Ovary (tissue), 9 donors: ENCODE measurements around the gene SSPN. TPM values are rescaled to one million over a fixed set of nuclear protein-coding genes. Genes with fewer than 3 reads are reported as not detected.
A peak's percentile ranks its signal among the peaks of the same experiment; 100 is the strongest.

Experiments used
- DNase-seq, 5 donors: peaks; one replicate each; pipeline ENCODE4 v3.0.0-alpha.2; 2019 to 2020
- H3K27ac ChIP-seq, 2 donors: fragments of 200-600 bp; one replicate each; pipeline versions ENCODE4 v1.5.1 to v1.8.0; 2019 to 2022
- H3K27me3 ChIP-seq: fragments of 200-600 bp; one replicate; pipeline ENCODE4 v1.8.0; 2022
- H3K36me3 ChIP-seq: fragments of 200-600 bp; sonication (generic); one replicate; pipeline ENCODE4 v1.5.1; 2019
- H3K4me1 ChIP-seq: one replicate; pipeline ENCODE4 v1.8.1; 2013; ENCODE audit warnings: mild to moderate bottlenecking, moderate library complexity; ENCODE audit not compliant: insufficient read depth
- H3K4me3 ChIP-seq: fragments of 200-600 bp; sonication (generic); one replicate; pipeline ENCODE4 v1.5.1; 2017
- H3K9me3 ChIP-seq, 2 donors: fragments of 200-600 bp in 1 of 2; sonication (generic) in 1 of 2; one replicate each; pipeline versions ENCODE4 v1.5.1 to v1.8.1; 2013 to 2019; ENCODE audit warnings: mild to moderate bottlenecking in 1 of 2, moderate library complexity in 1 of 2
- CTCF ChIP-seq, 3 donors: fragments of 450-650 bp in 2 of 3; fragments of 200-600 bp in 1 of 3; IDR thresholded peaks; one replicate each; pipeline versions ENCODE4 v1.5.1 to v1.8.0; 2016 to 2022; ENCODE audit warnings: antibody characterized with exemption in 3 of 3, mild to moderate bottlenecking in 1 of 3
- EP300 ChIP-seq: sonication (generic); formaldehyde crosslinking; IDR thresholded peaks from one replicate; pipeline ENCODE4 v1.6.1; 2017; ENCODE audit warnings: antibody characterized with exemption
- POLR2A ChIP-seq: fragments of 450-650 bp; IDR thresholded peaks from one replicate; pipeline ENCODE4 v1.6.1; 2017; ENCODE audit warnings: antibody characterized with exemption, mild to moderate bottlenecking, moderate library complexity
- WGBS, 3 donors: extraction: QIAGEN DNeasy Blood & Tissue Kit in 1 of 3; methylation state at CpG; one replicate each; pipeline versions ENCODE4 v1.1.5 to v1.1.7; 2013 to 2017; 5-methylcytosine and 5-hydroxymethylcytosine counted together
- intact Hi-C, 4 donors: fragments of 100-400 bp; cut with DNase I; formaldehyde crosslinking; loops; one replicate each; pipeline versions ENCODE4 v1.11.0 to v1.15.1; 2022 to 2023
- polyA plus RNA-seq, 2 donors: library from polyadenylated mRNA; stranded (reverse); fragments of 200-250 nt in 1 of 2; fragments of 350-450 nt in 1 of 2; fragmentation: Illumina TruSeq in 1 of 2; extraction: RNeasy Lipid Tissue Mini Kit (QIAGEN cat#74804) in 1 of 2; gene quantifications; one replicate each; pipeline ENCODE4 v1.2.3, GENCODE V29; 2013 to 2014
- total RNA-seq, 7 donors: library from RNA; depleted of rRNA in 2 of 7; stranded (reverse); fragments of >200 nt in 2 of 7; fragmentation: NEBNext Ultra II Directional in 3 of 7; extraction: Animal tissue kit (Norgen Biotek cat#: 25700) in 3 of 7; gene quantifications; one replicate each; pipeline versions ENCODE4 v1.1.0 to v1.2.4, GENCODE V29; 2016 to 2023
- donor health status: DM: no; HTN: no; CAD: no; lungs with moderate emphysema.
- donor health status: DM: no; HTN: no; CAD: no.
- donor health status: Bipolar disorder and iron deficiency.
- donor health status: DM: yes; HTN: yes; CAD: no.
- donor health status: DM: no; HTN: no; CAD: no.
- donor health status: DM: yes; HTN: yes; CAD: no.

The SSPN gene
- total and polyA plus RNA-seq, 9 donors, result 17.0 to 68.0 (median 38.2) TPM

- no peaks in the 10 kb centered on the region for H3K9me3 ChIP-seq
- H3K4me1 ChIP-seq, result peaks cover 19% of the 10 kb centered on the region
- no peak overlapping the region for H3K4me3 ChIP-seq
- intact Hi-C loops, result loop anchor here in 2 of 4 donors (10.0 kb wide), 2 partner anchors 78 to 1372 kb away; partner anchors contain the start of gene SSPN (in 1 of the 2)
- TF ChIP-seq EP300 (no peak), CTCF (IDR thresholded peaks at IDR 0.05) (no peak), POLR2A (no peak)
- no peaks in the 10 kb centered on the region for H3K27me3 ChIP-seq
- no peaks in the 10 kb centered on the region for H3K36me3 ChIP-seq
- no peak for DNase-seq
- WGBS, 3 donors, result 96 to 100% (median 100%) methylated on average over 2 of the region's 2 CpGs
- H3K27ac ChIP-seq, result no peak overlapping the region
Measured at GRCh38 chr12:26272851-26273250, 77.5 kb downstream of the SSPN start.

- intact Hi-C loops, result loop anchor here in 3 of 4 donors (2.0 to 10.0 kb wide), 3 partner anchors 71 to 1371 kb away; partner anchors contain the start of gene SSPN (in 1 of the 3)
- TF ChIP-seq POLR2A (no peak), CTCF (IDR thresholded peaks at IDR 0.05) (no peak), EP300 (no peak)
- DNase-seq, result peak in 1 of 5 donors; percentile 34
- Histone ChIP-seq H3K27me3 (no peaks in the 10 kb centered on the region), H3K4me3 (no peak overlapping the region), H3K9me3 (no peaks in the 10 kb centered on the region), H3K4me1 (peaks cover 19% of the 10 kb centered on the region), H3K27ac (peak overlapping the region in 1 of 2 donors; percentile 79), H3K36me3 (no peaks in the 10 kb centered on the region)
- WGBS, 3 donors, result 52 to 57% (median 55%) methylated on average over 6 of the region's 6 CpGs
Measured at GRCh38 chr12:26273811-26274210, 78.4 kb downstream of the SSPN start.

- DNase-seq, result peak; percentile 80 to 92 (median 84)
- peak; percentile 45 for TF ChIP-seq POLR2A
- no peak for TF ChIP-seq CTCF (IDR thresholded peaks at IDR 0.05)
- no peak for TF ChIP-seq EP300
- Histone ChIP-seq H3K27me3 (no peaks in the 10 kb centered on the region), H3K27ac (peak overlapping the region; percentile 30 to 79), H3K4me3 (no peak overlapping the region), H3K36me3 (no peaks in the 10 kb centered on the region), H3K9me3 (no peaks in the 10 kb centered on the region), H3K4me1 (peaks cover 19% of the 10 kb centered on the region)
- 17 to 21% (median 19%) methylated on average over 13 of the region's 13 CpGs for WGBS, 3 donors
- intact Hi-C loops, result loop anchor here in 3 of 4 donors (2.0 to 10.0 kb wide), 3 partner anchors 72 to 1370 kb away; partner anchors contain the start of gene SSPN (in 1 of the 3)
Measured at GRCh38 chr12:26274441-26275312, 79.3 kb downstream of the SSPN start.

GRCh38 chr12:26275313-26276131, 80.1 kb downstream of the SSPN start:
- Histone ChIP-seq H3K36me3 (no peaks in the 10 kb centered on the region), H3K27ac (peak overlapping the region; percentile 11 to 79), H3K27me3 (no peaks in the 10 kb centered on the region), H3K4me3 (no peak overlapping the region), H3K9me3 (no peaks in the 10 kb centered on the region), H3K4me1 (peaks cover 17% of the 10 kb centered on the region)
- WGBS, 3 donors, result 80 to 82% (median 80%) methylated on average over 11 of the region's 11 CpGs
- intact Hi-C loops, result loop anchor here in 3 of 4 donors (2.0 to 10.0 kb wide), 3 partner anchors 73 to 1369 kb away; partner anchors contain the start of gene SSPN (in 1 of the 3)
- TF ChIP-seq EP300, result no peak
- TF ChIP-seq CTCF (IDR thresholded peaks at IDR 0.05), result no peak
- TF ChIP-seq POLR2A, result no peak
- no peak for DNase-seq
